NCI-H1417 (cell line): Measurements from ENCODE around the gene PHC3.

ENCODE experiments used
- DNase-seq, 3 experiments: peaks; one replicate each; lab custom pipeline; 2025; lab: John Stamatoyannopoulos, UW

The PHC3 gene

GRCh38 chr3:170078620-170079281 lies 102.8 kb downstream of the PHC3 start:
- DNase-seq, result no peak

- DNase-seq, result no peak
Measured at GRCh38 chr3:170077361-170077760, 104.2 kb downstream of the PHC3 start.

- DNase-seq, result no peak
Measured at GRCh38 chr3:170076715-170077238, 104.8 kb downstream of the PHC3 start.

GRCh38 chr3:170075441-170076091 lies 106.0 kb downstream of the PHC3 start:
- DNase-seq, result no peak

- no peak for DNase-seq
Measured at GRCh38 chr3:170064108-170064507, 117.4 kb downstream of the PHC3 start.

- DNase-seq, result no peak
Measured at GRCh38 chr3:170063691-170064090, 117.8 kb downstream of the PHC3 start.

GRCh38 chr3:170062769-170063168 lies 118.8 kb downstream of the PHC3 start:
- DNase-seq, result no peak

- no peak for DNase-seq
Measured at GRCh38 chr3:170062068-170062467, 119.5 kb downstream of the PHC3 start.

GRCh38 chr3:170059447-170059846 lies 122.1 kb downstream of the PHC3 start:
- no peak for DNase-seq

- DNase-seq, result no peak
Measured at GRCh38 chr3:170058127-170058526, 123.4 kb downstream of the PHC3 start.

GRCh38 chr3:170057550-170057949 lies 124.0 kb downstream of the PHC3 start:
- no peak for DNase-seq

- DNase-seq, result no peak
Measured at GRCh38 chr3:170056710-170057454, 124.7 kb downstream of the PHC3 start.

- no peak for DNase-seq
Measured at GRCh38 chr3:170055209-170055608, 126.3 kb downstream of the PHC3 start.

- peak in 1 of 3 experiments; percentile 23 for DNase-seq
Measured at GRCh38 chr3:170054204-170054603, 127.3 kb downstream of the PHC3 start.

GRCh38 chr3:170052398-170052797 lies 129.1 kb downstream of the PHC3 start:
- DNase-seq, result no peak

GRCh38 chr3:170050753-170051152 lies 130.8 kb downstream of the PHC3 start:
- DNase-seq, result no peak

- no peak for DNase-seq
Measured at GRCh38 chr3:170049146-170050000, 132.2 kb downstream of the PHC3 start.

GRCh38 chr3:170047133-170047404 lies 134.5 kb downstream of the PHC3 start:
- DNase-seq, result no peak

GRCh38 chr3:170046269-170047132 lies 135.0 kb downstream of the PHC3 start:
- peak in 1 of 3 experiments; percentile 9 for DNase-seq

- DNase-seq, result no peak
Measured at GRCh38 chr3:170044795-170045244, 136.7 kb downstream of the PHC3 start.

GRCh38 chr3:170044271-170044670 lies 137.3 kb downstream of the PHC3 start:
- DNase-seq, result no peak
